Activated CD8-positive, alpha-beta T cell treated with anti-CD3 and anti-CD28 coated beads for 36 hours (primary cell): ENCODE measurements around the gene SLC9A3. TPM values are rescaled to one million over a fixed set of nuclear protein-coding genes. Genes with fewer than 3 reads are reported as not detected.

Source experiments
- ATAC-seq: fragments of 200-7000 bp; cut with Tn5 transposase; one replicate; pipeline ENCODE4 v1.10.0; 2021; ENCODE audit warnings: mild to moderate bottlenecking, moderate library complexity
- CTCF ChIA-PET: fragments of 350-600 bp; sonication (Branson Sonifier 250); formaldehyde crosslinking; loops from one replicate; lab custom pipeline; 2021; ENCODE audit warnings: antibody characterized with exemption; lab: Charles Lee
- POLR2A ChIA-PET: fragments of 350-600 bp; sonication (Branson Sonifier 250); formaldehyde crosslinking; loops from one replicate; lab custom pipeline; 2021; ENCODE audit warnings: antibody characterized with exemption; lab: Charles Lee
- DNase-seq: peaks from one replicate; pipeline ENCODE4 v3.0.0-alpha.2; 2020
- H3K27ac Mint-ChIP-seq: one replicate; pipeline ENCODE4 v1.8.0; 2021; ENCODE audit warnings: mild to moderate bottlenecking, mixed read lengths
- H3K27me3 Mint-ChIP-seq: one replicate; pipeline ENCODE4 v1.8.0; 2021; ENCODE audit warnings: mixed read lengths
- H3K36me3 Mint-ChIP-seq: one replicate; pipeline ENCODE4 v1.8.0; 2021; ENCODE audit warnings: low read depth, mixed read lengths
- H3K4me1 Mint-ChIP-seq: one replicate; pipeline ENCODE4 v1.8.0; 2021; ENCODE audit warnings: low read depth, mixed read lengths
- H3K4me3 Mint-ChIP-seq: one replicate; pipeline ENCODE4 v1.8.0; 2021; ENCODE audit warnings: mild to moderate bottlenecking, moderate library complexity, mixed read lengths
- H3K9me3 Mint-ChIP-seq: one replicate; pipeline ENCODE4 v1.8.0; 2021; ENCODE audit warnings: mixed read lengths
- intact Hi-C: fragments of 100-400 bp; cut with micrococcal nuclease; formaldehyde crosslinking; loops from one replicate; pipeline ENCODE4 v1.10.0; 2022
- total RNA-seq, 2 experiments: library from RNA; stranded (reverse); gene quantifications; one replicate each; pipeline ENCODE4 v1.2.3, GENCODE V29; 2021
- TF ChIP-seq, protein P1 (sequence below): fragments of 200-600 bp; IDR thresholded peaks from one replicate; pipeline ENCODE4 v1.8.0; 2022; ENCODE audit warnings: antibody characterized with exemption, mild to moderate bottlenecking

SLC9A3 gene
- total RNA-seq, 2 experiments from 2014 or later: 3.2 to 3.3 TPM

- Mint-ChIP-seq H3K4me1 (no peaks in the 10 kb centered on the region), H3K27me3 (peaks cover 11% of the 10 kb centered on the region), H3K9me3 (no peaks in the 10 kb centered on the region), H3K27ac (no peak overlapping the region), H3K4me3 (no peak overlapping the region), H3K36me3 (no peaks in the 10 kb centered on the region)
- DNase-seq: no peak
- ChIA-PET CTCF (no interaction called here), POLR2A (no interaction called here)
- intact Hi-C loops: no loop called here
- no peak for ATAC-seq
- TF ChIP-seq, protein P1, sequence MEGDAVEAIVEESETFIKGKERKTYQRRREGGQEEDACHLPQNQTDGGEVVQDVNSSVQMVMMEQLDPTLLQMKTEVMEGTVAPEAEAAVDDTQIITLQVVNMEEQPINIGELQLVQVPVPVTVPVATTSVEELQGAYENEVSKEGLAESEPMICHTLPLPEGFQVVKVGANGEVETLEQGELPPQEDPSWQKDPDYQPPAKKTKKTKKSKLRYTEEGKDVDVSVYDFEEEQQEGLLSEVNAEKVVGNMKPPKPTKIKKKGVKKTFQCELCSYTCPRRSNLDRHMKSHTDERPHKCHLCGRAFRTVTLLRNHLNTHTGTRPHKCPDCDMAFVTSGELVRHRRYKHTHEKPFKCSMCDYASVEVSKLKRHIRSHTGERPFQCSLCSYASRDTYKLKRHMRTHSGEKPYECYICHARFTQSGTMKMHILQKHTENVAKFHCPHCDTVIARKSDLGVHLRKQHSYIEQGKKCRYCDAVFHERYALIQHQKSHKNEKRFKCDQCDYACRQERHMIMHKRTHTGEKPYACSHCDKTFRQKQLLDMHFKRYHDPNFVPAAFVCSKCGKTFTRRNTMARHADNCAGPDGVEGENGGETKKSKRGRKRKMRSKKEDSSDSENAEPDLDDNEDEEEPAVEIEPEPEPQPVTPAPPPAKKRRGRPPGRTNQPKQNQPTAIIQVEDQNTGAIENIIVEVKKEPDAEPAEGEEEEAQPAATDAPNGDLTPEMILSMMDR: no peak
Observed at GRCh38 chr5:556909-557441, 32.7 kb upstream of the SLC9A3 start.

GRCh38 chr5:555058-555623, 30.9 kb upstream of the SLC9A3 start:
- H3K9me3 Mint-ChIP-seq: no peaks in the 10 kb centered on the region
- DNase-seq: no peak
- H3K27me3 Mint-ChIP-seq: peaks cover 14% of the 10 kb centered on the region
- H3K4me3 Mint-ChIP-seq: no peak overlapping the region
- no peaks in the 10 kb centered on the region for H3K36me3 Mint-ChIP-seq
- ChIA-PET POLR2A (no interaction called here), CTCF (no interaction called here)
- ATAC-seq: no peak
- TF ChIP-seq, protein P1: no peak
- intact Hi-C loops: no loop called here
- no peaks in the 10 kb centered on the region for H3K4me1 Mint-ChIP-seq
- no peak overlapping the region for H3K27ac Mint-ChIP-seq

- Mint-ChIP-seq H3K9me3 (no peaks in the 10 kb centered on the region), H3K4me3 (no peak overlapping the region), H3K27ac (no peak overlapping the region), H3K36me3 (no peaks in the 10 kb centered on the region), H3K27me3 (peaks cover 18% of the 10 kb centered on the region), H3K4me1 (no peaks in the 10 kb centered on the region)
- ATAC-seq: no peak
- intact Hi-C loops: no loop called here
- TF ChIP-seq, protein P1: no peak
- ChIA-PET POLR2A (no interaction called here), CTCF (no interaction called here)
- no peak for DNase-seq
Observed at GRCh38 chr5:554284-554988, 30.2 kb upstream of the SLC9A3 start.

GRCh38 chr5:553874-554273, 29.6 kb upstream of the SLC9A3 start:
- TF ChIP-seq, protein P1: no peak
- no peak for DNase-seq
- Mint-ChIP-seq H3K4me3 (no peak overlapping the region), H3K4me1 (no peaks in the 10 kb centered on the region), H3K27ac (no peak overlapping the region), H3K9me3 (no peaks in the 10 kb centered on the region), H3K36me3 (no peaks in the 10 kb centered on the region), H3K27me3 (peaks cover 18% of the 10 kb centered on the region)
- no peak for ATAC-seq
- CTCF ChIA-PET: no interaction called here
- intact Hi-C loops: no loop called here
- POLR2A ChIA-PET: no interaction called here

DNA sequence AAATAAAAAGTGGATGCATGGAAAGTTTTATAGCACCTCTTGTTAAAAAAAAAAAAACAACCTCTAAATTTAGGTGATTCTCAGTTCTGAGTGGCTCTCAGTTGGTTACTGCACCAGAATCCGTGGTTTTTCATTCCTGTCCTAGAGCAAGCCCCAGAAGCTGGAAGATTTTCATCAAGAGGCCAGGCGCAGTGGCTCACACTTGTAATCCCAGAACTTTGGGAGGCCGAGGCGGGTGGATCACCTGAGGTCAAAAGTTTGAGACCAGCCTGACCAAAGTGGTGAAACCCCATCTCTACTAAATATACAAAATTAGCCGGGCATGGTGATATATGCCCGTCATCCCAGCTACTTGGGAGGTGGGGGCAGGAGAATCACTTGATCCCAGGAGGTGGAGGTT, 27.2 kb upstream of the SLC9A3 start:
- no peaks in the 10 kb centered on the region for H3K4me1 Mint-ChIP-seq
- H3K9me3 Mint-ChIP-seq: no peaks in the 10 kb centered on the region
- peaks cover 20% of the 10 kb centered on the region for H3K27me3 Mint-ChIP-seq

More for the DNA sequence above, 27.2 kb upstream of the SLC9A3 start:
- H3K4me3 Mint-ChIP-seq: no peak overlapping the region
- intact Hi-C loops: no loop called here
- ATAC-seq (no peak), DNase-seq (no peak)
- TF ChIP-seq, protein P1: no peak
- no peak overlapping the region for H3K27ac Mint-ChIP-seq
- ChIA-PET CTCF (no interaction called here), POLR2A (interaction anchor here (1.3 kb wide), 1 partner anchor 79 kb away, joined by 4 read pairs; no protein-coding TSS in a partner anchor)
- no peaks in the 10 kb centered on the region for H3K36me3 Mint-ChIP-seq
